ENCODE measurements around the gene MAP2.

MAP2 gene

DNA sequence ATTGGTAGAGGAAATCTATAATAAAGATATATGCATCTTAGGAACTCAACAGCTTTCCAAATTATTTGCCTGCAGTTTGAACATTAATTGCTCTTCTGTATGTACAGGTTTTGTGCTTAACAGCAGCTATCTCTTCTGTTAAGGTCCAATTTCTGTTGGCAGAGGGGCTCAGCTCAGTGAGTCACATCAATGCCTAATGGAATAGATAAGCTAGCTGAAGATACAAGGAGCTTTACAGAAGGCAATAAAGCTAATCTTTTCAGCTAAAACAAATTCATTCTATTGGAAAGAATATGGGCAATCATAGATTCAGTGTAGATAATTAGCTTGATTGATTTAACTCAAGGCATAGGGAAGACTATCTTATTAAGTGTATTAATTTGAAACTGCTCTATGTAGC is 289.4 kb downstream of the MAP2 start:
- no peak for DNase-seq (ENCODE audit: low read depth, low spot score)

DNA sequence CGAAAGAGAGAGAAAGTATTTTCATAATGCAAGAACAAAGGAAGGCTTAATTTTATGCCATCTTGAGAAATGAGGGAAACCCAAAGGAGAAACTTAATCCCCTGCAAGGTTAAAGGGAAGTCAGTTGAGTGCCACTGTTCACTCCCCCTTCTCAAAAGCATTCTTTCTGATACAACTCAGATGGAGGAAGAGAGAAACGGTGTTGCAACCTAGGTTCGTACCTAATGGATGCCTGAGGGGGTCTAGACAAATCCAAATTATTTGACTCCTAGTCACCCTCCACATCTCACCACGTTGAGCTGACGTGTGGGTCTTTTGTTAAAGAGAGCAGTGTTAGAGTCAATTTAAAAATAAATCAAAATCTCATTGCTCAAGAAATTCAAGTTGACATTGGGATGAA is 295.2 kb downstream of the MAP2 start:
- DNase-seq (ENCODE audit: low read depth, low spot score): no peak

DNA sequence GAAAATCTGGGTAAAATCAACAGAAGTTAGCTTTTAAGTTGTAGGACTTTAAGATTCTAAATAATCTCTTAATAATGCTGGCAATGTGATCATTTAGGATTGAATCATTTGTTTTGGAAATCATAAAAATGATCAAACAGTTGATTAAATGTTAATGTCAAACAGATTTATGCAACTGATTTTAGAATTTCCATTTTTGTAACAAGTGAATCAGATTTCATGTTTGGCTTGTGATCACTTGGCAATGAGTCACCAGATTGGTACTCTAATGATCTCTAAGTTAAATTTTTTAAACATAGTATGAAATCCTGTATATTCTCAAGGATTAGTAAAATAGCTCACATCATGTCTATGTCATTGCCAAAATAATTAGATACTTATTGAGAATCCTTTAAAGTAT is 297.6 kb downstream of the MAP2 start:
- DNase-seq (ENCODE audit: low read depth, low spot score): no peak

DNA sequence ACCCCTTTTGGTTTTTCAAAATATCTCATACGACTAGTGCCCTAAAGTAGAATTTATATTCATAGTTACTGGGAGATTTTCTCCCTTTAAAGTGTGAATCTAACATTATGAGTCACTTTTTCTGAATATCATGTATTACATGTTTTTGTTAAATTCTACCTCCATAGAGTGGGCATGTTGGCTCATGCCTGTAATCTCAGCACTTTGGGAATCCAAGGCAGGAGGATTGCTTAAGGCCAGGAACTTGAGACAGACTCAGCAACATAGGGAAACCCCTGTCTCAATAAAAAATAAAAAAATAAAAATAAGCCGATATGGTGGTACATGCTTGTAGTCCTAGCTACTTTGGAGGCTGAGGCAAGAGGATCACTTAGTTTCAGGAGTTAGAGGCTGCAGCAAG is 302.5 kb downstream of the MAP2 start:
- DNase-seq (ENCODE audit: low read depth, low spot score): no peak

DNA sequence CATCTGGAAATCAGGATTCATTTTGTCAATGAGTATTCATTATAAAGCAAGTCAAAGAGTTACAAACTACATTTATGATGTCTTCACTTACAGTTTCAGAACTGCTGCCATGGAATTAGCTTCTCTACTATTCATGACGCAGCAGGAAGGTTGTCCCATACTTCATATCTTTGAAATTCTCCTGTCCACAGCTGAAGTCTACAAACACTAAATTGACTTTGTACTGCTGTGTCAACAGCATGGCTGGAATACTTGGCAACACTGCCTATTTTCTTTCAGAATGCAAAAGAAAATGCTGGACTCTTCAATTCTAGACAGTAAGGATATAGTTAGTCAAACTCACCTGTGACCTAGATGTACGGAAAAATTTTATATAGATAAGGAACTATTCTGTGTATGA is 303.2 kb downstream of the MAP2 start:
- DNase-seq (ENCODE audit: low read depth, low spot score): no peak

DNA sequence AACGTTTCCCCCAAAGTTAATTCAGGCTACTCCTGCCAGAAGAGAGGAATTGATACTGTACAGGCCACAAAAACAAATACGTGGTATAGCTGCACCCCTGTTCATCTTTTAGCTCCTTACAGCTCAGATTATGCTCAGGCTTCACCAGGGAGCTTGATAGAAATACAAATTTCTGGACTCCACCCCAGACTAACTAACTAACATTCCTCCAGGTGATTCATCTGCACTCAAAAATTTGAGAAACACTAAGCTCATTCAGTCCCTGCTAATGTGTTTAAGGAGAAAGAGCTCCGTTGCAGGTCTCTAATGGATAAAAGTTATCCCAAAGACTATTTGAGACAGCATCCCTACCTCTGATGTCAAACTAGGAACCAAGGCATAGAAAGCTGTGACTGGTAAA is 311.0 kb downstream of the MAP2 start:
- DNase-seq (ENCODE audit: low read depth, low spot score): no peak

DNA sequence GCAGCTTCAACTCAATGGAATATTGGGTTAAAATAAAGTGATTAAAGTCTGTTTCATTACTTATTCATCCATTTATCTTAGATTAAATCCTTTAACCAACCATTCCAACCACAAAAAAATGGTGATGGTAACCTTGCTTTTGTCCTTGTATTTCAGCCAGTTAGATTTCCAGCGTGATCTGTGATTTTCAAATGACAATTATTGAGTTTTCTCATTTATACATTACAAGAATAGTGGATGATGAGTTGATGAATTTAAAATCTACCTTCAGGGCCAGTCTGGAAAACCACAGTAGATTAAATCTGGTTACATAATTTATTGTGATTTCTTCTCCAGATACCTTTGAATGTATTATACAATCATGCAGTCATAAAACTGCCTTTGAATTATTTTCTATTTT is 318.1 kb downstream of the MAP2 start:
- no peak for DNase-seq (ENCODE audit: low read depth, low spot score)

DNA sequence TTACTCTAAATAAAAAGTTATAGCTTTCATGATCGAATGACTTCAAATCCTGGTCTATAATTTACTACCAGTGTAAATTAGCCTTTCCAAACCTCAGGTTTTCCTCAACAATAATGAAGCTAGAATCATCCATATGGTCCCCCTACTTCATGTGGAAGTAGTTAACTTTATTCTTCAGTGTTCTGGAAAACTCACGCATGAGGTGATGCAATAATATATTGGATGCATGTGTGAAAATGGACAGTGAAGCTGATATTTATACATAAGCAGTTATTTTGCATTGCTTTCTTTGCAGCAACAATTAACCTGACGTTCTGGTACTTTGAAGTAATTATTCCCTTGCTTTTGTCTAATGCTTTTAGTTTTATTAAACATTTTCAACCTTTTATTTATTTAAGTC is 329.2 kb downstream of the MAP2 start:
- DNase-seq (ENCODE audit: low read depth, low spot score): no peak

DNA sequence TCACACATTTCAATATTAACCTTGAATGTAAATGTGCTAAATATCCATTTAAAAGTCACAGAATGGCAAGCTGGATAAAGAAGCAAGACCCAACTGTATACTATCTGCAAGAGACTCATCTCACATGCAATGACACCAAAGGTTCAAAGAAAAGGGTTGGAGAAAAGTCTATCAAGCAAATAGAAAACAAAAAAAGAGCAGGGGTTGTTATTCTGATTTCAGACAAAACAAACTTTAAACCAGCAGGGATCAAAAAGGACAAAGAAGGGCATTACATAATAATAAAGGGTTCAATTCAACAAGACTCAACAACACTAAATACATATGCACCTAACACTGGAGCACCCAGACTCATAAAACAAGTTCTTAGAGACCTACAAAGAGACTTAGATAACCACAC is 333.3 kb downstream of the MAP2 start:
- no peak for DNase-seq (ENCODE audit: low read depth, low spot score)

DNA sequence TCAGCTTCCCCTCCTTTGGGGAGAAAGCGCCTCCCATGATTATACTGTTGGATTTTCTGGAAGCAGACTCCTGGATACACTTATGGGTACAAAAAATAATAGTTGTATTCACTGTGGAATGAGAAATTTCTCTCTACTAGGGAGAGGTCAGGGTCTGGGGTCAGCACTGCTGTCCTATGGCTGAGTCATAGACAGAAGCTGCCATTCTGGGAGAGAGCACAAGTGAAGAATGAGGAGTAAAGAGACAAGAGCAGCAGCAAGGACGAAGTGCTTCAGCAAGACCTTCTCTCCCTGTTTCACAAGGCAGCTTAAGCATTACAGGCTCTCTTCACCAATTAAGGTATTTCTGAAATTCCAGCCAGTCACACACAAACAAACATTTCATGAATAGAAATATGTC is 337.7 kb downstream of the MAP2 start:
- no peak for DNase-seq (ENCODE audit: low read depth, low spot score)

DNA sequence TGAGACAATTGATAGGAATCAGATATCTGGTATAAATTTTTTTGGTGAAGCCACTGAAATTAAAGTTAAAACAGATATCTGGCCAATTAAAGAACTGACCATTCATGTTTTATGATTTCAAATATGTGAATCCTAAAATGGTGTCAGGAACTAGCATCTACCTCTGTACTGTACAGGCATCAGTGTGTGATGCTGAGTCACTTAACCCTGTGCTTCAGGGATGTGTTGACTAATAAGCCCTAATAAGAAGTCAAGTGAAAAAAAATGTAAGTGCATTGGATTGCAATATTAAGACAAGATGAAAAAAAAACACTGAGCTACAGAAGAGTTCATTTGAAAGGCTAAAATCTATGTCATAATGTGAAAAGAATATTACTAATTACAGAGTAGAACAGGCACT is 338.7 kb downstream of the MAP2 start:
- DNase-seq (ENCODE audit: low read depth, low spot score): no peak

DNA sequence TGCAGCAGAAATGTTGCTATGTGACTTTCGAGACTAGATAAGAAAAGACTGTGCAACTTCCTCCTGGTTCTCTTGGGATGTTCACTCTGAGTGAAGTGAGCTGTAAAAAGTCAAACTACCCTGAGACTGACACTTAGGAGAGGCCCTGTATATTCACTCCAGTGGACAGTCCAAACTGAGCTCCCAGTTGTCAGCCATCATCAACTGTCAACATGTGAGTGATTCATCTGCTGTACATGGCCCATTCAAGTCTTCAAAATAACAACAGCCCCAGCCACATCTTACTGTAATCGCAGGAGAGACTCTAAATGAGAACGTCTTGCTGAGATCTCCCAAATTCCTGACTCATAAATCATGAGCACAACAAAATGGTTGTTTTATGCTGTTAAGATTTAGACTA is 339.3 kb downstream of the MAP2 start:
- no peak for DNase-seq (ENCODE audit: low read depth, low spot score)

DNA sequence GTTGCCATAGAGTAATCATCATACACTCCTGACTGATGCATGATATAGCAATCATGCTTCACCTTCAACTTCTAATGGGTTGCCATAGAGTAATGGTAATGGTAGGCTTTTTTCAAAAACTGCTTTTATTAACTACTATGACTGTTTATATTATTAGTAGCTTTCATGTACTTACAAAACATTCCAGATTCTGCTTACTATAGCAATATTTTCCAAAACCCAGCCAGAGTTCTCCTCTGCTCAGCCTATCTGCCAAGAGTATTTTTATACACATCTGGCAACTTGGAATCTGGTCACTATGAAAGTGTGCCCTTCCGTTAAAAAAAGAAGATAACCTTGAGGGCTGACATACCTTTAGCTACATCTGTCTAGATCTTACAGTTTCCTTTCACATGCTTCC is 342.8 kb downstream of the MAP2 start:
- DNase-seq (ENCODE audit: low read depth, low spot score): no peak

DNA sequence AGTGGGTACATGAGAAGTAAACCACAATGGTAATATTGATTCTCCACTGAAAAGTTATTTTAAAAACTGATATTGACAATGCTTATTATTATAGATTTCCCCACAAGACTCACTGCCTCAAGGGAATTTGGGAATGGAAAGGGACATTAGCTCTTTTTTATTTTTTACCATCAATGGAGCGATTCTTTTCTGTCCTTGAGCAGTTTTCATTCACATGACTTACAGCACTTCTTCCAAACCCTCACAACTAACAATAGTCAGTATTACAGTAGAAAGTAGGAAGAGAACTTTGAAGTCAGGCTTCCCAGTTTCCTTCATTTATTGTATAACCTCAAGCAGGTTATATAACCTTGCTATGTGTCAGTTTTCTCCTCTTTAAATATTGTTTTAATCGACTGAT is 343.5 kb downstream of the MAP2 start:
- no peak for DNase-seq (ENCODE audit: low read depth, low spot score)

DNA sequence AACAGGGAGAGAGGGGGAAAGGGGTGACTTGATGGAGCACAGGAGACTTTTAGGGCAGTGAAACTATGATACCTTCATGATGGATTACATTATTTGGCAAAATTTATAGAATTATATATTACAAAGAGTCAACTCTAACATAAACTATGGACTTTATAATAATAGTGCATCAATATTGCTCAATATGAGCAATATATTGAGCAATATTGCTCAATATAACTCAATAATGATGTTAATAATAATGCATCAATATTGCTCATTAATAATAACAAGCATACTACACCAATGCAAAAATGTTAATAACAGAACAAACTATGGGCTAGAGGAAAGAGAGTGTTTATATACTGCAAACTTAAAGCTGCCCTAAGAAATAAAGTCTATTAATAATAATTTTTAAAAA is 344.7 kb downstream of the MAP2 start:
- DNase-seq (ENCODE audit: low read depth, low spot score): no peak

DNA sequence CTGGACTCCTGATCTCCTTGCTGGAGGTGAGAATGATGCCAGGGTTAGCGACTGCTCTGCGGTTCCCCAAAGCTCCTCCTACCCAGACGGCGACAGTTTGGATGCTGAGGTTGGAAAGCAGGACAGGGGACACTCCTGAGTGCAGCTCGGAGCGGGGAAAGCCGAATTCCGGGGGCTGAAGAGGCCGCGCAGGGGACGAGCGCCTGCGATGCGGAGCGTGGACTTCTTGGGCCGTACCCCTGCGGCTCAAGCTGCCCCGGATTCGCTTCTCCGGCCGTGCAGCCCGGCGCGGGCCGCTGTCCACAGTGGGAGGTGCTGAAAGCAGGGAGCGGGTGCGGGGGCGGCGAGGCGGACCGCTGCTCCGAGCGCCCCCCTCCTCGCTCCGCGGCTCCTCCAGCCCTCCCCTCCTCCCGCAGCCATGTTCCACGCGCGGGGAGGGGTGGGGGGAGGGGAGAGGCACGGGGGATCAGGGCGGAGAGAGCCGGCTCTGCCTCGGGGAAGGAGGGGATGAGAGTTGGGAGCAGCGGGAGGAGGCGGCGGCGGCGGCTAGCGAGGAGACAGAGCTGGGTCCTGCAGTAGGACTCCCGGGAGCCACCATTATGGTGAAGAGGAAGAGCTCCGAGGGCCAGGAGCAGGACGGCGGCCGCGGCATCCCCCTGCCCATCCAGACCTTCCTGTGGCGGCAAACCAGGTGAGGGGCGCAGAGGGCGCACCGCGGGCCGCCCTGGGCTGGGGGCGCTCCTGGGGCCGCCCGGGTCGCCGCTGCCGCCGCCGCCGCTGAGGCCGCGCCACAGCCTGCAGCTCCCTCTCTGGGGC is 347.8 kb downstream of the MAP2 start, which contains the start of gene UNC80:
Gene UNC80, plus strand, starts transcription at position 359 of the 816 bp plus-strand sequence. Its CDS starts 241 bp downstream, at position 600.
- peak; percentile 5 for DNase-seq (ENCODE audit: low read depth, low spot score)

DNA sequence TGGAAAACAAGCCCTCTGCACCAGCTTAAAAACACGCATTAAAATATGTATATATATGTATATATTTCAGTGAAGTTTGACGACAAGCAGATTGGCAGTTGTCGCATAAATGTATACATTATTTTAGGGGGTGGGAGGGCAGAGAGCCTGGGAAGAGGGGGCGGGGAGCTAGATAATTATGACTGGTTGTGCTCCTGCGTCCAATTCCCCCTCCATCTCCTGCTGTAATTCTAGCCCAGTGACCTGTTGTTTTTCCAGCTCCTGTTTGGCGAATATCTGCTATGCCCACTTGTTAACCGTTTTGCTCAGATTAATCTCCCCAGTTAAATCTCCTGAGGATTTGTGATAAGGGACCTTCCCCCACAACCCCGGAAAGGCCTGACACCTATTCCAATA is 348.4 kb downstream of the MAP2 start:
- no peak for DNase-seq (ENCODE audit: low read depth, low spot score)

DNA sequence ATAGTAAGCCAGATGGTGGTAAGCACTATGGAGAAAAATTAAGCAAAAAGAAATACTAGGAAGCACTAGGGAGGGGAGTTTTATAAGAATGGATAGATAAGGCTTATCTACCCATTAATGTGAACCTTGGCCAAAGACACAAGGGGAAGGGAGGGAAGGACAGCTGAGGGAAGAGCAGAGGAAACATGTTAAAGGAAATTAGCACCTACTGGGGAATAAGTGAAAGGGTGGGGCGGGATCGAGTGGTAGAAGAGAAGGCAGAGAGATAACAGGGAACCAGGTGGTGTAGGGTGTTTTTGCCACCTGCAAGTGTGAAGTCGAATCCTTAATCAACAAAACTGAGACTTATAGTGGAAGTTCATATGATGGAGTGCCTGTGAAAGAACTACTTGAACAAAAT is 349.5 kb downstream of the MAP2 start:
- DNase-seq (ENCODE audit: low read depth, low spot score): no peak

All from iPS DF 19.7 (cell line).